SK-N-SH treated with all-trans-retinoic acid at 6 μM for 48 hours (cell line): Measurements from ENCODE around the gene DPAGT1.

Experiments
- ARNTL ChIP-seq: fragments of 450-650 bp; formaldehyde crosslinking; IDR thresholded peaks from 2 replicates; pipeline ENCODE4 v1.5.0; 2020; ENCODE audit warnings: low read depth, mild to moderate bottlenecking, moderate library complexity, borderline replicate concordance
- BACH2 ChIP-seq: fragments of 250-450 bp; sonication (Bioruptor Pico); IDR thresholded peaks from 2 replicates; pipeline ENCODE4 v1.9.0; 2021; ENCODE audit warnings: mild to moderate bottlenecking, borderline replicate concordance
- ESRRG ChIP-seq: fragments of 250-450 bp; sonication (Bioruptor Pico); IDR thresholded peaks from 2 replicates; pipeline ENCODE4 v1.6.1; 2021; ENCODE audit warnings: mild to moderate bottlenecking
- GLIS3 ChIP-seq: fragments of 250-450 bp; sonication (Bioruptor Pico); IDR thresholded peaks from 2 replicates; pipeline ENCODE4 v1.5.0; 2020; ENCODE audit warnings: mild to moderate bottlenecking, moderate library complexity
- ISL1 ChIP-seq: fragments of 250-450 bp; sonication (Bioruptor Pico); IDR thresholded peaks from 2 replicates; pipeline ENCODE4 v2.1.2; 2022; ENCODE audit warnings: mild to moderate bottlenecking, moderate library complexity
- RARB ChIP-seq: fragments of 250-450 bp; sonication (Bioruptor Pico); IDR thresholded peaks from 2 replicates; pipeline ENCODE4 v1.8.0; 2021; ENCODE audit warnings: mild to moderate bottlenecking, moderate library complexity
- SNAI2 ChIP-seq: fragments of 250-450 bp; sonication (Bioruptor Pico); IDR thresholded peaks from 2 replicates; pipeline ENCODE4 v1.5.0; 2020; ENCODE audit warnings: mild to moderate bottlenecking, moderate library complexity
- TCF4 ChIP-seq: fragments of 250-450 bp; sonication (Bioruptor Pico); IDR thresholded peaks from 2 replicates; pipeline ENCODE4 v1.8.0; 2021; ENCODE audit warnings: mild to moderate bottlenecking, moderate library complexity, borderline replicate concordance
- ZC3H10 ChIP-seq: fragments of 250-450 bp; sonication (Bioruptor Pico); IDR thresholded peaks from 2 replicates; pipeline ENCODE4 v1.5.1; 2021; ENCODE audit warnings: mild to moderate bottlenecking, moderate library complexity
- ZFP3 ChIP-seq: fragments of 250-450 bp; sonication (Bioruptor Pico); IDR thresholded peaks from 2 replicates; pipeline ENCODE4 v1.5.0; 2020; ENCODE audit warnings: mild to moderate bottlenecking, moderate library complexity
- ZFP30 ChIP-seq: fragments of 450-650 bp; formaldehyde crosslinking; IDR thresholded peaks from 2 replicates; pipeline ENCODE4 v1.5.0; 2022; ENCODE audit warnings: mild to moderate bottlenecking, moderate library complexity
- ZNF8 ChIP-seq: fragments of 450-650 bp; formaldehyde crosslinking; IDR thresholded peaks from 2 replicates; pipeline ENCODE4 v1.5.0; 2020; ENCODE audit warnings: mild to moderate bottlenecking, moderate library complexity
- TF ChIP-seq, protein P1 (sequence below): fragments of 250-450 bp; sonication (Bioruptor Pico); IDR thresholded peaks from 2 replicates; pipeline ENCODE4 v1.8.0; 2020; ENCODE audit warnings: mild to moderate bottlenecking, moderate library complexity, borderline replicate concordance
- TF ChIP-seq, protein P2 (sequence below): fragments of 250-450 bp; sonication (Bioruptor Pico); IDR thresholded peaks from 2 replicates; pipeline ENCODE4 v1.5.1; 2021; ENCODE audit warnings: mild to moderate bottlenecking, moderate library complexity

DNA sequence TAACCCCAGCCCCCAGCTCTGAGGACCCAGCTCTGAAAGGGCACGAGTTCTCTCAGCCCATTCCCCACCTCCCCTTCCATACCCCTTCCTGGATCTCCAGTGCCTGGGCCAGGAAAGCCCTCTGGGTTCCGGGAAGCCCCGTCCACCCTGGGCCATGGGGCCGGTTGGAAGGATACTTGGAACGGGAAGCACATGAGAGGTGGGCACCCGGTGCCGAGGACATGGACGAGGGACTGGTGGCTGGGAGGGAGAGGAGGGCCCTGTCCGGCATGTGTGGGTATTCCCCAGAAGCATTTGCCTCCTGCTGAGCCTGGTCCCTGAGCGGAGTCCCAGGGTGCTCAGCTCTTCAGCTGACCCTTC is 14.6 kb upstream of the DPAGT1 start:
- TF ChIP-seq ISL1: no peak
- TF ChIP-seq ZFP3 (CRISPR knock-in tag): no peak
- TF ChIP-seq ZC3H10: no peak
- TF ChIP-seq ESRRG: no peak
- TF ChIP-seq, protein P1, sequence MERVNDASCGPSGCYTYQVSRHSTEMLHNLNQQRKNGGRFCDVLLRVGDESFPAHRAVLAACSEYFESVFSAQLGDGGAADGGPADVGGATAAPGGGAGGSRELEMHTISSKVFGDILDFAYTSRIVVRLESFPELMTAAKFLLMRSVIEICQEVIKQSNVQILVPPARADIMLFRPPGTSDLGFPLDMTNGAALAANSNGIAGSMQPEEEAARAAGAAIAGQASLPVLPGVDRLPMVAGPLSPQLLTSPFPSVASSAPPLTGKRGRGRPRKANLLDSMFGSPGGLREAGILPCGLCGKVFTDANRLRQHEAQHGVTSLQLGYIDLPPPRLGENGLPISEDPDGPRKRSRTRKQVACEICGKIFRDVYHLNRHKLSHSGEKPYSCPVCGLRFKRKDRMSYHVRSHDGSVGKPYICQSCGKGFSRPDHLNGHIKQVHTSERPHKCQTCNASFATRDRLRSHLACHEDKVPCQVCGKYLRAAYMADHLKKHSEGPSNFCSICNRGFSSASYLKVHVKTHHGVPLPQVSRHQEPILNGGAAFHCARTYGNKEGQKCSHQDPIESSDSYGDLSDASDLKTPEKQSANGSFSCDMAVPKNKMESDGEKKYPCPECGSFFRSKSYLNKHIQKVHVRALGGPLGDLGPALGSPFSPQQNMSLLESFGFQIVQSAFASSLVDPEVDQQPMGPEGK (CRISPR knock-in tag): no peak
- no peak for TF ChIP-seq RARB (CRISPR knock-in tag)
- TF ChIP-seq, protein P2, sequence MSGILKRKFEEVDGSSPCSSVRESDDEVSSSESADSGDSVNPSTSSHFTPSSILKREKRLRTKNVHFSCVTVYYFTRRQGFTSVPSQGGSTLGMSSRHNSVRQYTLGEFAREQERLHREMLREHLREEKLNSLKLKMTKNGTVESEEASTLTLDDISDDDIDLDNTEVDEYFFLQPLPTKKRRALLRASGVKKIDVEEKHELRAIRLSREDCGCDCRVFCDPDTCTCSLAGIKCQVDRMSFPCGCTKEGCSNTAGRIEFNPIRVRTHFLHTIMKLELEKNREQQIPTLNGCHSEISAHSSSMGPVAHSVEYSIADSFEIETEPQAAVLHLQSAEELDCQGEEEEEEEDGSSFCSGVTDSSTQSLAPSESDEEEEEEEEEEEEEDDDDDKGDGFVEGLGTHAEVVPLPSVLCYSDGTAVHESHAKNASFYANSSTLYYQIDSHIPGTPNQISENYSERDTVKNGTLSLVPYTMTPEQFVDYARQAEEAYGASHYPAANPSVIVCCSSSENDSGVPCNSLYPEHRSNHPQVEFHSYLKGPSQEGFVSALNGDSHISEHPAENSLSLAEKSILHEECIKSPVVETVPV (CRISPR knock-in tag): no peak
- TF ChIP-seq ZFP30 (CRISPR knock-in tag): no peak
- no peak for TF ChIP-seq ARNTL
- no peak for TF ChIP-seq SNAI2 (CRISPR knock-in tag)
- no peak for TF ChIP-seq ZNF8 (CRISPR knock-in tag)
- no peak for TF ChIP-seq BACH2
- no peak for TF ChIP-seq GLIS3
- no peak for TF ChIP-seq TCF4 (CRISPR knock-in tag)
